Left renal cortex interstitium (tissue), 4 donors: ENCODE results near the gene SFMBT2. TPM values are rescaled to one million over a fixed set of nuclear protein-coding genes. Genes with fewer than 3 reads are reported as not detected.

ENCODE experiments used
- DNase-seq, 4 donors: peaks; one replicate each; pipeline ENCODE4 v3.0.0-alpha.2; 2013; ENCODE audit warnings: low read depth in 4 of 4, low spot score in 2 of 4, missing footprints in 1 of 4
- polyA plus RNA-seq, 4 donors: library from polyadenylated mRNA; unstranded; fragments of 120-200 nt; gene quantifications; one replicate each; pipeline ENCODE4 v1.2.1, GENCODE V29; 2013; ENCODE audit not compliant: insufficient read length in 4 of 4

The SFMBT2 gene
- polyA plus RNA-seq, 4 donors: 5.2 to 8.4 (median 6.4) TPM

- DNase-seq: no peak
These were observed 292.8 kb downstream of the SFMBT2 start for GRCh38 chr10:7117806-7118674.

GRCh38 chr10:7117177-7117799 is 293.5 kb downstream of the SFMBT2 start:
- DNase-seq: no peak

GRCh38 chr10:7111561-7111960 is 299.3 kb downstream of the SFMBT2 start:
- no peak for DNase-seq

- DNase-seq: no peak
These were observed 299.7 kb downstream of the SFMBT2 start for GRCh38 chr10:7111089-7111488.
